ENCODE data around the gene CDH5.
A peak's percentile ranks its signal among the peaks of the same experiment; 100 is the strongest.

The CDH5 gene

DNA sequence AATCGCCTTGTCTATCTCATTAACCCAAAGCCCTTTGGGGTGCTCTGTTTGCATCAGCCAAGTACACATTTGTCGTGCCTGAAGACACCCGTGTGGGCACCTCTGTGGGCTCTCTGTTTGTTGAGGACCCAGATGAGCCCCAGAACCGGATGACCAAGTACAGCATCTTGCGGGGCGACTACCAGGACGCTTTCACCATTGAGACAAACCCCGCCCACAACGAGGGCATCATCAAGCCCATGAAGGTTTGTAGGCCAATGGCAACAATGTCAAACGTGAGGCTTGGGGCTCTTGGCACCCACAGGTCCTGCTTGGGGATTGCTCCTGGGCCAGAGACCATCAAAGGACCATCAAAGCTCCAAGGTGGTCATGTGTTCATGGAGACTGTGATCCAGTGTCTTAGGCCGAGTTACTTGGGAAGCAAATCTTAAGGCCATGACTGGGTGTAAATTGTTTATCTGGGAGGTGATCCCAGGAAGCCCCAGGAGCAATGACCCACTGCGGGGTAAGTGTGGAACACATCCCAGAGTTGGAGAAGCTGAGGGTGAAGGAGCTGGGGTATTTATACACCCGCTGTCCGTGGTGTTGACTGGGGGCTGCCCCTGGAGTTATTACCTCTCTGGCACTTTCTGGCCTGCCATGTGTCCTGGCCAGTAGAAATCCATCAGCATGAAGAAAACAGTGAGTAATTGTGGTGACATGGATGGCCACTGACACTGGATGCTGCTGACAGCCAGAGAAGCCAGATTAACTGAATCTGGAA is 24.0 kb downstream of the CDH5 start:
- DNase-seq (ENCODE audit: low spot score): no peak

DNA sequence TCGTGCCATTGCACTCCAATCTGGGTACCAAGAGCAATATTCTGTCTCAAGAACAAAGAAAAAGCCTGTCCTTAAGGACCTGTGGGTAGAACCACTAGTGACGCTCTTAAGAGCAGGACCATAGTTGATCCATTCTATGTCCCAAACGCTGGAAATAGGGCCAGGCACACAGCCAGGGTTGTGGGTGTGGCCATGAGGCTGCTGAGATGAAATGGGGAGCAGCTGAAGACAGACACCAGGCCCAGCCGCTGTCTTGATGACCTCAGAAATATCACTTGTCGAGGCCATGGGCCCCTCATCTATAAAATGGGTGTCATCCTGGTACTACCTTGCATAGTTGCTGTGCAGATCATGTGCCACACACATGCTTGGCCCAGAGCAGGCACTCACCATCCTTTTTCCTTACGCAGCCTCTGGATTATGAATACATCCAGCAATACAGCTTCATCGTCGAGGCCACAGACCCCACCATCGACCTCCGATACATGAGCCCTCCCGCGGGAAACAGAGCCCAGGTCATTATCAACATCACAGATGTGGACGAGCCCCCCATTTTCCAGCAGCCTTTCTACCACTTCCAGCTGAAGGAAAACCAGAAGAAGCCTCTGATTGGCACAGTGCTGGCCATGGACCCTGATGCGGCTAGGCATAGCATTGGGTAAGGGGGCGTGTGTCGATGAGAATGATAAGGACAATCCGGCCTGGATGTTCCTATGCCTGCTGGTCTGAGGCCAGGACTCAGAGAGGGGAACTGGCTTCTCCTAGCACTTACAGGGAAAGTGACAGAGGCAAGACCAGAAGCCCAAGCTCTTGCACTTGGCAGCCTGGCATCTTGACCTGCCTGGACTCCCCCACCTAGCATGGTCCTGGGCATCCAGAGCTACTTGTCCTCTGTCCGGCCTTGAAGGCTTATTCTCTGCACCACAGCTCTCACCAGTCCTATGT is 25.5 kb downstream of the CDH5 start:
- no peak for DNase-seq (ENCODE audit: low spot score)

DNA sequence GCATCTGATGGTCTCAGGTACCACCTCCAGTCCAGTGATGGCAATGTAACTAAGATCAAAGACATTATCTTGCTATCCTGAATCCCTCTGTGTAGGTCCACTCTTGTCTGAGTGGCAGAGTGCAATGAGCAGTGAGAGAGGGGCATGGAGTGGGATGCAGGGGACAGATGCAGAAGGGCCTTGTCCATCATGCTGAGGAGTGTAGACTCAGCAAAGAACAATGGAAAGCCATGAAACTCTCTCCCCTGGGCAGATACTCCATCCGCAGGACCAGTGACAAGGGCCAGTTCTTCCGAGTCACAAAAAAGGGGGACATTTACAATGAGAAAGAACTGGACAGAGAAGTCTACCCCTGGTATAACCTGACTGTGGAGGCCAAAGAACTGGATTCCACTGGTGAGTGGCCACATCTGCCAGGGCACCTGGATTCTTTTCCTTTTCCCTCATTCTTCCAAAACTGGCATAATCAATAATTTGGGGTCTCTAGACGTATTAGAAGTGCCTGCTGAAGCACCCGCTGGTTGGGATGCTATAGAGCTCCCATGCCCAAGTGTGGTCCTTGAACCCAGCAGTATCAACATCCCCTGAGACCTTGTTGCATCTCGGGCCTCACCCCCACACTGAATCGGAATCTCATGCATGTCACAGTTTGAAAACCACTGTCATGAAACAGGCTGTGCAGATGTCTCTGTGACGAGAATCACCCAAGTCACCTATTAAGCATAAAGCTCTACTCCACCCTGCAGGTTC is 29.5 kb downstream of the CDH5 start:
- DNase-seq (ENCODE audit: low spot score): no peak

DNA sequence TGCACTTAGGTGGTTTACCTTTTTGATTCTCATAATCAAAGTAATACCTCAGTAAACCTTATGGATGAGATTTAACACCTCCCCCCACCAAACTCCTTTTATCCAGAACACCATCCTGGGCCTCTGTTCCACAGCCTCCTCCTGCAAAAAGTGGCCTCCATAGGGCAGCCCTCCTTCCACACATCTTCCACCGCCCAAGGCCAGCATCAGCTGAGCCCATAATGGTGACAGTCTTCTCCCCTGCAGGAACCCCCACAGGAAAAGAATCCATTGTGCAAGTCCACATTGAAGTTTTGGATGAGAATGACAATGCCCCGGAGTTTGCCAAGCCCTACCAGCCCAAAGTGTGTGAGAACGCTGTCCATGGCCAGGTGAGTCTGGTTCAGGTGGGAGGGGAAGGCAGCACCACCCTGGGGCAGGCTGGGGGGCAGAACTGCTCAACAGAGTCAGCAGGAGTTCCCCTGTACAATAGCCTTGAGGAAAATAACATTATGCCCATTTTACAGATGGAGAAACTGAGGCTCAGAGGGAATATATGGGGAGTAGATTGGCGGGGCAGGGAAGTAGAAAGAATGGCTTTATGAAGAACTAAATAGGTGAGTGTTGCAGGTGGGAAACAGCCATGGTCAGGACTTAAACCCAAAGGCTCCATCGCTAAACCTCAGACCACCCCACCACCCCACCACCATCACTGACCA is 31.4 kb downstream of the CDH5 start:
- no peak for DNase-seq (ENCODE audit: low spot score)

DNA sequence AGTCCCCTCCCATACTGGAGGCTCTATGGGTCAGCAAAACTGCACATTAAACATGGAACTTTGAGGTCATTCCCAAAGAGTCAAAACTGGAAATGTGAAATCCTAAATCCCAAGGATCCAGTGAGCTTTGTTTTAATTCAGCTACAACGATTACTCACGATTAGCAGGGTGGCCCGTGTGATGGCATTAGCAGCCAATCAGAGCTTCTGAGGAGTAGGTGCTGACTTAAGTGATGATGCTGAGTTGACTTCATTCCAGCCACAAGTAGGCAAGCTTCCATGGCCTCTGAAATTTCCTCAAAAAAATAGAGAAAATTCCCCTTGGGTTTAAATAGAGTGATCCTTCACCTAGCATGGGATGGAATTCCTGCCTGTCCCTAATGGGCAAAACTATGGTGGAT is 32.5 kb downstream of the CDH5 start:
- DNase-seq (ENCODE audit: low spot score): no peak

DNA sequence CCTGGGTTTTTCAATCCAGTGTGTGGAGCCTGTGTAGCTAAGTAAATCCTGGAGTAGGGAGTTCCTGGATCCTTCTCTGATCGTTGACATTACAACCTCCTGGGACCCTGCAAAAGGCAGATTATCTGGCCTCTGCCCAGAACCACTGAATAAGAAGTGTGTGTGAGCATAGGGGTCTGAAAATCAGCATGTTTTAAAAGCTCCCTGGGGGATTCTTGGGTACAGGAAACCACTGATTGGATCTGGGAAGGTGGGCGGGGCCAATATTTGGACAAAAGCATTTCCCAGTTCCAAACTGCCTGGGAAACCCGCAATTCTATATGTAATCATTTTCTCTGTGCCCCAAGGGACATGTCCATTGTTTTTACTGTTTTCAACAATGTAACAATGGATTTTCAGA is 33.4 kb downstream of the CDH5 start:
- DNase-seq (ENCODE audit: low spot score): no peak

DNA sequence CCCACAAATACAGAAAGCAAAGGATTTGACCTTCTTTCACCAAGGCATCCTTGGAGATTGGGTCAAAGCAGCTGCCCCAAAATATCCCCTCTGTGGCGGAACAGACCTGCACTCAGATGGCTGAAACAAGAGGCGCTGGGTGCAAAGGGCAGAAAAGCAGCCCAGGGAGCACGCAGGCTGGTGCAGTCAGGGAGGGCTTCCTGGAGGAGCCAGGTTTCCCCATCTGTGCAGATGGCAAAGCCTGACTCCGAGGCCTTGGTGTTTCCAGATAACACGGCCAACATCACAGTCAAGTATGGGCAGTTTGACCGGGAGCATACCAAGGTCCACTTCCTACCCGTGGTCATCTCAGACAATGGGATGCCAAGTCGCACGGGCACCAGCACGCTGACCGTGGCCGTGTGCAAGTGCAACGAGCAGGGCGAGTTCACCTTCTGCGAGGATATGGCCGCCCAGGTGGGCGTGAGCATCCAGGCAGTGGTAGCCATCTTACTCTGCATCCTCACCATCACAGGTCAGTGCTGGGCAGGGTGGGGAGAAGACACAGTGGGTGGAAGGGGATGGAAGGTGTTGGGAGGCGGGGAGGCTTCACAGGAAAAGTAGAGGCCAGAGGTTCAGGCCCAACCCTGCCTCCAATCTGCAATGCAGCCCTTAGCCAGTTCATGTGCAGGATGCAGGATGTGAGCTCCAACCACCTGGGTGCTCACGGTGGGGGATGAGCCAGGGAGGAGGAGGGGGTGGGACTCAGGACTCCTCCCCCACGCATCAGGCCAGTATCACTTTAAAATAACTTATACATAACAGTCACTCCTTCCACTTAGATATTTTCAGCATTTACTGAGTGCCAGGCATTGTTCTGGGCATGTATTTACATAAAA is 34.3 kb downstream of the CDH5 start:
- no peak for DNase-seq (ENCODE audit: low spot score)

DNA sequence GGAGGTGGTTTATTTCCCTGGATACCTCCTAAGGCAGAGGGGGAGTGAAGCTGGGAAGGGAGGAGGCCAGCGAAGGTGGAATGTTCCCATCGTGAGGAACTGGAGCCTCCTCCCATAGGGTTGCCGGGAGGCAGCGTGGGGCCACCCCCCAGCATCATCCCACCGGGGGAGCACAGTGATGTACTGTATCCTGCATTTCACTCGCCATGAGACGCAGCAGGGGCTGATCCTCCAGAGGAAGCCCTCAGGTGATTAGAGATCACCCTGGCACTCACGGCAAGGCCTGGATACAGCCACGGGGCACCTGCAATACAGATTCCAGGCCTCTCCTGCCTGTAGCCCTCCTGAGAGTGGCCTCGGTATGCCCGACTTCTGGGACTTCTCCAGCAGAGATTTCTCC is 35.1 kb downstream of the CDH5 start:
- DNase-seq (ENCODE audit: low spot score): no peak

DNA sequence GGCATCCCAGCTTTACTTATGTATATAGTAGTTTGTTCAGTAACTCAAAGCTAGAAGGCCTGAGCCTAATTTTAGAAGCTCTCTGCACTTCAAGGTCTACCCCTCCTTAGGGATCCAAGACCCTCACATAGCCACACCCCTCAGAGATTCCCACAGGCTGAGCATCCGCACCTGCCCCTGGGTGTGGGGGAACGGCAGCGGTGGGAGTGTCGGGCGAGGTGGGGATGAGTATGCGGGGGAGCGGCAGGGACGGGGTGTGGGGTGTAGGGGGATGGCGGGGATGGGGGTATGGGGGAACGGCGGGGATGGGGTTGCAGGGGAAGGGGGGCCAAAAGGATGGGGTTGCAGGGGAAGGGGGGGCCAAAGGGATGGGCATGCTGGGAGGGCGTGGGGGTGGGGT is 35.7 kb downstream of the CDH5 start:
- no peak for DNase-seq (ENCODE audit: low spot score)

DNA sequence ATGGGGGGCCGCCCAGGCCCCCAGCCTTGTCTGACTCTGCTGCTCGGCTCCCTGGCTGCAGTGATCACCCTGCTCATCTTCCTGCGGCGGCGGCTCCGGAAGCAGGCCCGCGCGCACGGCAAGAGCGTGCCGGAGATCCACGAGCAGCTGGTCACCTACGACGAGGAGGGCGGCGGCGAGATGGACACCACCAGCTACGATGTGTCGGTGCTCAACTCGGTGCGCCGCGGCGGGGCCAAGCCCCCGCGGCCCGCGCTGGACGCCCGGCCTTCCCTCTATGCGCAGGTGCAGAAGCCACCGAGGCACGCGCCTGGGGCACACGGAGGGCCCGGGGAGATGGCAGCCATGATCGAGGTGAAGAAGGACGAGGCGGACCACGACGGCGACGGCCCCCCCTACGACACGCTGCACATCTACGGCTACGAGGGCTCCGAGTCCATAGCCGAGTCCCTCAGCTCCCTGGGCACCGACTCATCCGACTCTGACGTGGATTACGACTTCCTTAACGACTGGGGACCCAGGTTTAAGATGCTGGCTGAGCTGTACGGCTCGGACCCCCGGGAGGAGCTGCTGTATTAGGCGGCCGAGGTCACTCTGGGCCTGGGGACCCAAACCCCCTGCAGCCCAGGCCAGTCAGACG is 36.2 kb downstream of the CDH5 start:
- DNase-seq (ENCODE audit: low spot score): no peak

DNA sequence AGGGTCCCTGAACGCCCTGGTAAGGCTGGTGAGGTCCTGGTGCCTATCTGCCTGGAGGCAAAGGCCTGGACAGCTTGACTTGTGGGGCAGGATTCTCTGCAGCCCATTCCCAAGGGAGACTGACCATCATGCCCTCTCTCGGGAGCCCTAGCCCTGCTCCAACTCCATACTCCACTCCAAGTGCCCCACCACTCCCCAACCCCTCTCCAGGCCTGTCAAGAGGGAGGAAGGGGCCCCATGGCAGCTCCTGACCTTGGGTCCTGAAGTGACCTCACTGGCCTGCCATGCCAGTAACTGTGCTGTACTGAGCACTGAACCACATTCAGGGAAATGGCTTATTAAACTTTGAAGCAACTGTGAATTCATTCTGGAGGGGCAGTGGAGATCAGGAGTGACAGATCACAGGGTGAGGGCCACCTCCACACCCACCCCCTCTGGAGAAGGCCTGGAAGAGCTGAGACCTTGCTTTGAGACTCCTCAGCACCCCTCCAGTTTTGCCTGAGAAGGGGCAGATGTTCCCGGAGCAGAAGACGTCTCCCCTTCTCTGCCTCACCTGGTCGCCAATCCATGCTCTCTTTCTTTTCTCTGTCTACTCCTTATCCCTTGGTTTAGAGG is 37.1 kb downstream of the CDH5 start:
- no peak for DNase-seq (ENCODE audit: low spot score)

DNA sequence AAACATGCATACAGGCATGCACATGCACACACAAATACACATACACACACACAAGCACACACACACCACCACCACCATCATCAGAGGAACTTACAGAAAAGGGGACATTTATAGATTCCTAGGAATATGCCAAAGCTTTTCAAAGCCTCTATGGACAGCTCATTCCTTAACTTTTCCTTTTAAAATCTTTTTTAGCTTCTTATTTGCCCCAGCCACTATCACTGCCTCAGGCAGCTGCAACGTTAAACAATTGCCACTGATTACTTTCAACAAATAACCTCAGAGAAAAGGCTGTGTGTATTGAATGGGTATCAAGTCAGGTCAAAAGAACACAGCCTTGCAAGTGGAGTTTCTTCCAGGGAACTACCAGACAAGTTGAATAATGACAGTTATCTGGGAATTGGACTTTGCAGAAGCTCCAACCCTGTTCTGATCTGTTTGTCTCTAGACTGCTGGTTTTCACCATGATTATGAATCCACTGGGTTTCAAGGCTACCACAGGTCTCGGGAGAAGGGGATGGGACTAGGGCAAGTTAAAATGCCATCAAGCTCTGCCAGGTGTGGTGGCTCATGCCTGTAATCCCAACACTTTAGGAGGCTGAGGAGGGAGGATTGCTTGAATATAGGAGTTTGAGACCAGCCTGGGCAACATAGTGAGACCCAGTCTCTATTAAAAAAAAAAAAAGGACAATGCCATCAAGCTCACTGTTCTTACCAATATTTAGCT is 38.7 kb downstream of the CDH5 start:
- no peak for DNase-seq (ENCODE audit: low spot score)

DNA sequence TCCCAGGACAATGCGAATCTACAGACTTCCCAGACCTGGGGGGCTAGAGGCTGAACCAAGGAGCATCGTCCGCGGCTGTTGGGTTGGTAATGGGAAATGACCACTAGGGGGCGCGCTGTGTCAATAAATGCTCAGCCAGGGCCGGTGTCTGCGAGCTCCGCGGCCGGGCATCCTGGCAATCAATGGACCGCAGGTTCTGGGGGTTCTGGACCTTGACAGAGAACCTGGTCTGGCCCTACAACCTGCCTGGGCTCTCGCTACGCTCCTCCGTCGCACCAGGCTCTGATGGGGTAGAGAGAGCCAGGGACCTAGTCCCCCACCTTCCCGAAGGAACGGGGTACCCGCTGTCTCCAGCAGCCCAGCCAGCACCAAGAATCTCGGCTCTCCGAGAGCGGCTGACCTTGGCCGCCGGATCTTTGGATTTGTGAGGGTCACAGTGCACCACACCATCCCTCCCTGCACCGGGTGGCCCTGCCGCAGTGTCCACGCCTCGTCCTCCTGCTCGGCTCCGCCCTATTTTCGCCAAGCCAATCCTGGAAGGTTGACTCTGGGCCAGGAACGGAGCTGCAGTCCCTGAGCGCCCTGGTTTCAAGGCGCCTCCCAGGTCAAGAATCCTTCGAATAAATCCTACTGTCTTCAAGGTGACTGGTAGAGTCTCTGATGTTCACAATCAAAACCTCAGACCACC is 40.2 kb downstream of the CDH5 start:
- peak; percentile 64 for DNase-seq (ENCODE audit: low spot score)

DNA sequence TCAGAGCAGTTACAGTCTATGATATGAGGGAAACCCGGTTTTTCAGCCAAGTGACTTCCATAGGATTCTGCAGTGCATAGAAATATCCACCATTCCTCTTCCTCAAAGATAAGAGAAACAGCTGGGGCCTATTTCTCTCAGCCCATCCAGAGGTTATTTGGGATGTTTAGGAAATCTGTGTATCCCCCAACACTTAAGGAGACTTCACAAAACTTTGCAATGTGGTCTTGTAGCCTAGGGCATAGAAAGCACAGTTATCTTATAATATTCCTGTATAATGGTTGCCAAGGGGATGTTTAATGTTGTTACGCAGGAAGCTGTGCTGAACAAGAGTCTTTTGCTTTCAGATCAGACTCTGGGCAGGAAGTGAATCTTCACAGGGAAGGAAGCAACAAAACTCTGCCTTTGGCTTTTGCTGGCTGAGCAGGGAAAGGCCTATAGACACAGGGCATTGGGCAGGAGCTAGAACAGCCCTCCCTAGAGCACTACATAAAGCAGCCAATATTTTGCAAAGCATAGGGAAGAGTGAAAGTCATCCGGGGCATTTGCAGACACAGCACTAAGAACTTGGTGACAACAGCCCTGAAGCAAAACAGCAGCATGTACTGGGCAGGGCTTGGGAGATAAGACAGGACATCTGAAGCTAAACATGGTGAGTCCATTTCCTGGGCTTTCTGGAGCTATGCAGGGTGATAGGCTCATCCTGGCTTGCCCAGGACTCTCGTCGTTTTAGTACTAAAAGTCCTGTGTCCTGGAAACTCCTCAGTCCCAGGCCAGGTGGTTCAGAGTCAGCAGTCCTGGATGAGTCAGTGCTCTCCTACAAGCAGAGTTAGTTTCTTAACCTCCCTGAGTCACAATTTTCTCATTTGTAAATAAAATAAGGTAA is 41.9 kb downstream of the CDH5 start:
- DNase-seq (ENCODE audit: low spot score): no peak

DNA sequence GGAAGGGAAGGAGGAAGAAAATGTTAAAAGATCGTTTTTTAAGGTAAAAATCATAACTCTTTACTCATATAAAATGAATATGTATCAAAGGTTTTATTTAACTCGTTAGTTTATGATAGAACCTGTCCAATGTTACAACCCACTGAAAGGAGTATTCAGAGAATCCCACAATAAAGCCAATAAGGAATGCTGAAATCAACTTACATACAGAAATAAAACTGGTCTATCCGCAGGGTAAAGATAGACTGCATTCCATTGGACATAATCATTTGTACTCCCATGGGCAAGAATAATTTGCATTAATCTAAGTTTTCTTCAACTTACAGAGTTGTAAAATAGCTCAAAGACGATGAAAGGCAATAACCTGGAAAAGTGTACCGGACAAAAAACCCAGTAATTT is 42.7 kb downstream of the CDH5 start:
- DNase-seq (ENCODE audit: low spot score): no peak

DNA sequence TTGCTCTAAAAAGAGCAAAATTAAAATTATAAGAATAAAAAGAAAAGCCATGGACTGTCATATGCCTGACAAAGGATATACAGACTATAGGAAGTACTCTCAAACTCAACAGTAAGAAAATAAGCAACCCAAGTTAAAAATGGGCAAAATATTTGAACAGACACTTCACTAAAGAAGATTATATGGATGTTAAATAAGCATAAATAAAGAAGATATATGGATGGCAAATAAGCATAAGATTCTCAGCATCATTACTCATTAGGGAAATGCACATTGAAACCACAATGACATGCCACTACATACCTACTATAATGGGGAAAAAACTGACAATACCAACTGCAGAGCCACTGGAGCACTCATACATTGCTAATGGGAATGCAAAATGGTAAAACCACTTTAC is 45.7 kb downstream of the CDH5 start:
- DNase-seq (ENCODE audit: low spot score): no peak

DNA sequence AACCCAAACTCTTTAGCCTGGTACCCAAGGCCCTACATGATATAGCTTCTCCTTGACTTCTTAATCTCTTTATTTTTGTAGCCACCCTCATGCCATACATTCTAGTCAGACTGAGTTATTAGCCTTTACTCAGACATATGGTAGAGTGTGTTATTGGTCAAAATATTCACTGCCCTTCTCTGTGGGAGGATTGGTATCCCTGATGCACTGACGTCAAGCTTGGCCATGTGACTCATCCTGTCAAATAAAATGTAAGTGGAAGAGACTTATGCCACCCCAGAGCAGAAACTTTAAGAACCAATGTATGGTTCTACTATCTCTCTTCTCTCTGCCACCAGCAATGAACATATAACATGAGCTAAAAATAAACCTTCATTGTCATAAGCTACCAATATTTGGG is 48.4 kb downstream of the CDH5 start:
- no peak for DNase-seq (ENCODE audit: low spot score)

All from SK-N-DZ (cell line).